Measurements from ENCODE around the gene RMI2.

RMI2 gene

DNA sequence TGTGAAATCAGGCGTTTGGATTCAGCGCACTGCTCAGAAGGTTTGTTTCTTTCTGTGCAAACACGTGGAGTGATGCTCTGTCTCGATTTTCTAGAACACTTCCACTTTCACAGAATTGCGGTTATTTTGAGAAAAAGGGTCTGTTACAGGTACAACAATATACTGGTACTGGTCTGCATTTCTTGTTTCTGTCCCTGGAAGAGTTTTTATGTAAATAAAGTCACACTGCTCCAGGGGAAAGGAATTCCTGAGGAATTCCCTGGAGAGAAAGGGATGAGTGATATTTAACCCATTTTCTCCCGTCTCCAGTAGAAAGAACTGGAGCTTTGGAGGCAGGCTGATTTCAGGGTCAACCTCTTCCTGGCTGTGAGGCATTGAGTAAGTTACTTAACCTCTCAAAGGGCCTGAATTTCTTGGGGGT lies 16.2 kb upstream of the RMI2 start:
- DNase-seq, result no peak

DNA sequence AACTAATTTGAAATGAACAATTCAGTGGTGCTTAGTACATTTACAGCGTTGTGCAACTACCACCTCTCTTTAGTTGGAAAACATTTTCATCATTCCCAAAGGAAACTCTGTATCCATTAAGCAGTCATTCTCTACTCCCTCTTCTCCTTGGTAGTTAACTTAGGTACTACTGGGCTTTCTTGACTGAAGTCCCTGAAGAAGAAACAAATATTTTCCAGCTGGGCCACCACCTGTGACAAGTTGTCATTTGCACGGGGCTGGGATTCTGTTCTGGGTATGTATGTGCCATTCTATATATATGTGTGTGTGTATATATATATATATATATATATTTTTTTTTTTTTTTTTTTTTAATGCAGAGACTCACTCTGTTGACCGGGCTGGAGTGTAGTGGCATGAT lies 15.4 kb upstream of the RMI2 start:
- no peak for DNase-seq

DNA sequence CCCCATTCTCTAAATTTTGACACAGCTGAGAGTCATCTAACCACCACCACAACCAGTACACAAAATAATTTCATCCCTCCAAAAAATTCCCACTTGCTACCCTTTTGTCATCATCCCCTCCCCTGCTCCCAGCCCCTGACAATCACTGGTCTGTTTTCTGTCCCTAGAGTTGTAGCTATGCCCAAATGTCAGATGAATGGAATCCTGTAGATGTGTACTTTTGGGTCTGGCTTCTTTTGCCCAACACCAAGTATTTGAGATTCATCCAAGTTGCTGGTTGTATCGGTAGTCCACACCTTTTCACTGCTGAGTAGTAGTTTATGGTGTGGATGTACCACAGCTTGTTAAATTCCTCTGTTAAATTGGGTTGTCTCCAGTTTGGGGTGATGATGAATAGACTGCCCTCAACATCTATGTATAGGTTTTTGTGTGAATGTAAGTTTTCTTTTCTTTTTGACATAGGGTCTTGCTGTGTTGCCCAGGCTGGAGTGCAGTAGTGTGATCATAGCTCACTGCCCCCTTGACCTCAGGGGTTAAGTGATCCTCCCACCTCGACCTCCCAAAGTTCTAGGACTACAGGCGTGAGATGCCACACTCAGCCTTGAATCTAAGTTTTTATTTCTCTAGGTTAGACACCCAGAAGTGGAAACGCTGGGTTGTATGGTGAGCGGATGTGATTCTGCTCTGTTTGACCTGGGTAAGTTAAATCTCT lies 14.6 kb upstream of the RMI2 start:
- DNase-seq, result no peak

DNA sequence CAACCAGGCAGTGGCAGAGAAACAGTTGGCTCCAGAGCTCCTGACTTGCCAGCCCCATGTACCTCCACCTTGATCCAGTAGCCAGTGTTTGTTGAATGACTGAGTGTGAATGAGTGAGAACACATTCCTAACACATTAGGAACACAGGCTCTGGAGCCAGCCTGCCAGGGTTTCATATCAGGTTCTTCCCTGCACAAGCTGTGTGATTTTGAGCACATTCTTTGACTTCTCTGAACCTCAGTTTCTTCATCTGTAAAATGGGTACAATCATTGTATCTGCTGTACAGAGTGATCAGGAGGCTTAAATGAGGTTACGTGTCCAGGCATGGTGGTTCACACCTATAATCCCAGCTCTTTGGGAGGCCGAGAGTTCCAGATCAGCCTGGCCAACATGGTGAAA lies 13.3 kb upstream of the RMI2 start:
- no peak for DNase-seq

DNA sequence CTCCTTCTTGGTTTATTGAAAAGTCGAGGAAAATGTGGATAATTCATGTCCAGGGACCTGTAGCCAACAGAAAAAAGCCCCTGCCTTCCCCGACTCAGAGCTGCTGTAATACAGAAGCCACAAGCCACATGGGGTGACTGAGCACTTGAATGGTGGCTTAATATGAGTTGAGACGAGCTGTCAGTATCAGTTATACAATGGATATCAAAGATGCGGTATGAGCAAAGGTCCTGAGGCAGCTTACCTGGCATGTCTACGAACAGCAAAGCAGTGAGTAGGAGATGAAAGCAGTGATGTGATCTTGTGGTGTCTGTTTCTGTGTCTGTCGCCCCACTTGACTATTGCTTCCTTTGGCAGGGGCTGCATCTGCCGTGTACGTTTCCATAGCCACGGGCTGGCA lies 12.2 kb upstream of the RMI2 start:
- DNase-seq, result no peak

GRCh38 chr16:11333702-11334101 lies 11.6 kb upstream of the RMI2 start:
- DNase-seq, result no peak

DNA sequence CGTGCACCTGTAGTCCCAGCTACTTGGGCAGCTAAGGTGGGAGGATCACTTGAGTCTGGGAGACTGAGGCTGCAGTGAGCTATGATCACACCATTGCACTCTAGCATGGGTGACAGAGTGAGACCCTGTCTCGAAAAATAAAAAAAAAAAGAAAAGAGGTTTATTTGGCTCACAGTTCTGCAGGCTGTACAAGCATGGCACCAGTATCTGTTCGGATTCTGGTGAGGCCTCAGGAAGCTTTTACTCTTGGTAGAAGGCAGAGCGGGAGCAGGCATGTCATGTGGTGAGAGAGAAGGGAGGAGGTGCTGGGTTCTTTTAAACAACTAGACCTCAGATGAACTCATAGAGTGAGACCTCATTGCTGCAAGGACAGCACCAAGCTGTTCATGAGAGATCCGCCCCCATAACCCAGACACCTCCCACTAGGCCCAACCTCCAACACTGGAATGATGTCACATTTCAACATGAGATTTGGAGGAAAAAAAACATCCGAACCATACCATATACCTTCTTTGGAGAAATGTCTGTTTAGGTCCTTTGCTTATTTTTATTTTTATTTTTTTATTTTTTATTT lies 10.3 kb upstream of the RMI2 start:
- DNase-seq, result no peak

GRCh38 chr16:11339075-11339474 lies 6.2 kb upstream of the RMI2 start:
- no peak for DNase-seq

GRCh38 chr16:11340710-11341109 lies 4.5 kb upstream of the RMI2 start:
- DNase-seq, result no peak

DNA sequence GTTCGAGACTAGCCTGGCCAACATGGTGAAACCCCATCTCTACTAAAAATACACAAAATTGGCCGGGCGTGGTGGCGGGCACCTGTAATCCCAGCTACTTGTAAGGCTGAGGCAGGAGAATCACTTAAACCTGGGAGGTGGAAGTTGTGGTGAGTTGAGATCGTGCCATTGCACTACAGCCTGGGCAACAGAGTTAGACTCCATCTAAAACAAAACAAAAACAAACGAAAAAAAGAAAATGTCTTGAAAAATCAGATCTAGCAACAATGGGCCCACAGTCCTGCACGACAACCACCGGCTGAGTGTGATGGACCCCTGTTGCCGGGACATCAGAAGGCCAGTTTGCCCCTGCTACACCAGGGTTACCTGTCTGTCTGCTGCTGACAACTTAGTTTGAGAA lies 3.9 kb upstream of the RMI2 start:
- DNase-seq, result no peak

- DNase-seq, result no peak
Observed at GRCh38 chr16:11342021-11342855, 3.0 kb upstream of the RMI2 start.

DNA sequence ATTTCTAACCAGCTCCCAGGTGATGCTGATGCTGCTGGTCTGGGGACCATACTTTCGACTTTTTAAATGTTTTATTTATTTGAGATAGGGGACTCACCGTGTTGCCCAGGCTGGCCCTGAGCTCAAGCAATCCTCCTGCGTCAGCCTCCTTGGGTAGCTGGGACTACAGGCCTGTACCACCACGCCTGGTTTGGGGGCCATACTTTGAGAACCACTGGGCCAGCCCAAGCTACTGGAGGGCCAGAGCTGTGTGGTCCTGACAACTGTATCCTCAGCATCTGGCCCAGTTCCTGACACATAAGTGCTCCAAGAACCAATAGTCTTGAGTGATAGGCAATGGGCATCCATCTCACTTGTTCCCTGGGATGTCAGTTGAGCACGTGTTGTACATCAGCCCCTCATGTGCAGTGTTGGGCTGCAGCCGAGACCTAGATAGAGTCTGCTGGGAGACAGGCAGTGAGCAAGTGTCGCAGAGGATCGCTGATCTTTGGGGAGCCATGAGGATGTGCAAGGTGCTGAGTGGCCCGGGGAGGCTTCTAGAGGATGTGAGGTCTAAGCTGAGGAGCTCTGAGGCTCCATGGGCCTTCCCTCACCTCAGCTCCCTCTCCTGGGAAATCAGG lies 1.6 kb downstream of the RMI2 start:
- no peak for DNase-seq

GRCh38 chr16:11347831-11348230 lies 2.6 kb downstream of the RMI2 start:
- no peak for DNase-seq

DNA sequence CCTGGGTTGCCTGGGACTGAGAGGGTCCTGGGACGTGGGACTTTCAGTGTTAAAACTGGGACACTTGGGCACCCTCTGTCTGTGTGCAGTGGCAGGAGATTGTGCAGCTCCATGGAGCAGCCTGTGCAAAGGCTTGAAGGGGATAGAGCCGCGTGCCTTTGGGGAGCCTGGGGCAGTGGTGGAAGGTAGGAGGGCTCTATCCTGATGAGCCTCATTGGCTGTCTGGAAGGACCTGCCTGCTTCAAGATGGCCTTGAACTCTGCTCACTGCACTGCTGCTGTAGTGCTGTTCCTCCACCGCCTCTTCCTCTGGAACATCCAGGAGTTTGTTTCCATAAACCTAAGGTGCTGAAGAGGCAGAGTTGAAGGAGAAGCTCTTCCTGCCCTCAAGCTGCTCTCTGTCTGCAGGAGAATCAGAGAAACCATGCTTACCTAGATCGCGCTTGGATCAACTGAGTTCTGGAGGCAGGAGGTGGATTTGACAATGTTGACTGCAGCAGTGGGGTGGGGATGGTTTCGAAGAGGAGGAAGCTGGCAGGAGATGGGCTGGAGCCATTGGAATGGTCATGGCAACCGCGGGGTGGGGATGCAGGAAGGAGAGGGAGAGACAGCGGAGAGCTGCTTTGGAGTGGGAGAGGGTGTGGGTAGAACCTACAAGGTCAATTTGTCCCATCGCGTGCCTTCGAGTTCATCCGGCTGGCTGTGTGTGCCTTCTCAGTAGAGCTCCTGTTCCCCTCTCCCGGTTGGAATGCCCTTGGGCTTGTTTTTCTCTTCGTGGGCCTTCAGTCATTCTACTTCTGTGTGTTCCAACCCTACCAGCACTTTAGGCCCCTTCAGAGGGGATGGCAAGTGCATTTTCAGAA lies 3.7 kb downstream of the RMI2 start:
- DNase-seq, result no peak

GRCh38 chr16:11349599-11350276 lies 4.5 kb downstream of the RMI2 start:
- DNase-seq, result no peak

DNA sequence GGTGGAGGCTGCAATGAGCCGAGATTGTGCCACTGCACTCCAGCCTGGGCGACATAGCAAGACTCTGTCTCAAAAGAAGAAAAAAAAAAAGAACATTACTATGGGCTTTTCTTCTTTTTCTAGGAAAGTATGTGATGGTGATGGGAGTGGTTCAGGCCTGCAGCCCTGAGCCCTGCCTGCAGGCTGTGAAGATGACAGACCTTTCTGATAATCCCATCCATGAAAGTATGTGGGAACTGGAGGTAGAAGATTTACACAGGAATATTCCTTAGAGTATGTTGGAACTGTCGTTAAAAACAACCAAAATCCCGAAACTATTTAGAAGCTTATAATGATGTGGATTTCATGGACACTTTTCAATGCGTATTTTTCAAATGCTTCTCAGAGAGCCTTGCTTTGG lies 5.3 kb downstream of the RMI2 start:
- no peak for DNase-seq

GRCh38 chr16:11350921-11351335 lies 5.7 kb downstream of the RMI2 start:
- no peak for DNase-seq

DNA sequence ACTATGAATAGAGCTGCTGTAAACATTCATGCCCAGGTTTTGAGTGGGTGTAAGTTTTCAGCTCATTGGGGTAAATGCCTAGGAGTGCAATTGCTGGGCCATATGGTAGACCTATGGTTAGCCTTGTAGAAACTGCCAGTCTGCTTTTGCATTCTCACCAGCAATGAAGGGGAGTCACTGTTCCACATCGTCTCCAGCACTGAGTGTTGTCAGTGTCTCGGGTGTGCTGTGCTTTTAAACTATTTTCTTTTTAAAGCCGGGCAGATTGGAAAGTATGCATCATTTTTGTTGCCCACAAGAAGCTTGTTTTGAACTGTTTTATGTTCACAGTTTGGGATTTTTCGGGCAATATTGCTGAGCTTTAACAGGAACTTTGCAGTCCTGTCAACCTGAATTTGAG lies 7.9 kb downstream of the RMI2 start:
- no peak for DNase-seq

DNA sequence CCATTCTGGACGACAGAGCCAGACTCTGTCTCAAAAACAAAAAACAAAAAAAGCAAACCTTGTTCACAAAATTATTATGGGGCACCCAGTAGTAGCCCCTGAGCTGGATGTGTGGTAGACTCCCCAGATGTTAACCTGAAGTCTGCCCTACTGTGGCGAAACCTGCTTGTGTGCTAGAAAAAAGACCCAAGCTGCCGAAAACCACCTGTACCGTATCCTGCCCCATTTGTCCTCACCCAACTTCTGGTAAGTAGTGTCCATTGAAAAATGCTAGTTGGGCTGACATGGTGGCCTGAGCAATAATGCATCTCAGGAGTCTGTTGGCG lies 9.1 kb downstream of the RMI2 start:
- no peak for DNase-seq

- DNase-seq, result peak; percentile 59
Observed at GRCh38 chr16:11354733-11355574, 9.7 kb downstream of the RMI2 start.

- no peak for DNase-seq
Observed at GRCh38 chr16:11355862-11356261, 10.6 kb downstream of the RMI2 start.
